GM12873 (cell line): ENCODE results near the gene SRC.

Experiments used
- TF ChIP-seq, protein P1 (sequence below): IDR thresholded peaks from 2 replicates; pipeline ENCODE4 v1.5.1; 2012; ENCODE audit warnings: low read depth, mild to moderate bottlenecking, moderate library complexity, low read length, control low read depth; ENCODE audit not compliant: insufficient read depth; ENCODE audit errors: missing control alignments

Gene SRC

DNA sequence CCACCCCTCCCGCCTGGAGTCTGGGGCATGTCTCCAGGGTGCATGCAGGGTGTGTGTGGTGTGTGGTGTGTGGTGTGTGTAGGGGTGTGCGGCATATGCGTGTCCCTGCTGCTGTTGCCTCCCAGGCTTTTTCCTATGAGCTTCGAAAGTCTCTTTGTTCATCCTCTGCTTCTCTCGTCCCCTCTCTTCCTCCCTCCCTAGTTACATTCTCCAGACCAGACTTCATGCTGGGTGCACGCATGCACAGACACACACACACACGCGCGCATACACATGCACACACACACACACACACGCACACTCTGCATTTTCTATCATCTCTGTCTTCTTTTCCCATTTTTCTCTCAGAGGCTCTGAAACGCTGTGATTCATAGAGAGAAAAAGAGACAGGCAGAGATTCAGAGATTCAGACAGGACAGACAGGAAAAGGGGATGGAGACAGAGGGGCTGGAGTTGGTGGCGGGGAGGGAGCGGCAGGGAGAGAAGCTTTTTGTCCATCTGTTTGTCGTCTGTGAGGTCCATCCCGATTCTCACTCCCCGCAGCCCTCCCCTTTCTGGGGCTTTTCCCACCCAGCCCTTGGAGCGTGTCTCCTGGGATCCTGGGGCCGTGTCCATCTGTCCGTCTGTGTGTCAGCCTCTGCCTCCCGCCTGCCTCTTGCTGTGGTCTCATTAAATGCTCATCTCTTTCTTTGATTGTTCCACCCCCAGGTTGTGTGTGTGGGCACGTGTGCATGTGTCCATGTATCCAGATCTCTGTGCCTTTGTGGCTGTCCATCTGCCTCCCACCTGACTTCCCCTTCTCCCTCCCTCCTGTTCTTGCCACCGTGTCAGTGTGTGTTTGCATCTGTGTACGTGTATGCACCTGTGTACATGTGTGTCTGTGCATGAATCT, 62.6 kb downstream of the SRC start:
- TF ChIP-seq, protein P1, sequence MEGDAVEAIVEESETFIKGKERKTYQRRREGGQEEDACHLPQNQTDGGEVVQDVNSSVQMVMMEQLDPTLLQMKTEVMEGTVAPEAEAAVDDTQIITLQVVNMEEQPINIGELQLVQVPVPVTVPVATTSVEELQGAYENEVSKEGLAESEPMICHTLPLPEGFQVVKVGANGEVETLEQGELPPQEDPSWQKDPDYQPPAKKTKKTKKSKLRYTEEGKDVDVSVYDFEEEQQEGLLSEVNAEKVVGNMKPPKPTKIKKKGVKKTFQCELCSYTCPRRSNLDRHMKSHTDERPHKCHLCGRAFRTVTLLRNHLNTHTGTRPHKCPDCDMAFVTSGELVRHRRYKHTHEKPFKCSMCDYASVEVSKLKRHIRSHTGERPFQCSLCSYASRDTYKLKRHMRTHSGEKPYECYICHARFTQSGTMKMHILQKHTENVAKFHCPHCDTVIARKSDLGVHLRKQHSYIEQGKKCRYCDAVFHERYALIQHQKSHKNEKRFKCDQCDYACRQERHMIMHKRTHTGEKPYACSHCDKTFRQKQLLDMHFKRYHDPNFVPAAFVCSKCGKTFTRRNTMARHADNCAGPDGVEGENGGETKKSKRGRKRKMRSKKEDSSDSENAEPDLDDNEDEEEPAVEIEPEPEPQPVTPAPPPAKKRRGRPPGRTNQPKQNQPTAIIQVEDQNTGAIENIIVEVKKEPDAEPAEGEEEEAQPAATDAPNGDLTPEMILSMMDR, result no peak

DNA sequence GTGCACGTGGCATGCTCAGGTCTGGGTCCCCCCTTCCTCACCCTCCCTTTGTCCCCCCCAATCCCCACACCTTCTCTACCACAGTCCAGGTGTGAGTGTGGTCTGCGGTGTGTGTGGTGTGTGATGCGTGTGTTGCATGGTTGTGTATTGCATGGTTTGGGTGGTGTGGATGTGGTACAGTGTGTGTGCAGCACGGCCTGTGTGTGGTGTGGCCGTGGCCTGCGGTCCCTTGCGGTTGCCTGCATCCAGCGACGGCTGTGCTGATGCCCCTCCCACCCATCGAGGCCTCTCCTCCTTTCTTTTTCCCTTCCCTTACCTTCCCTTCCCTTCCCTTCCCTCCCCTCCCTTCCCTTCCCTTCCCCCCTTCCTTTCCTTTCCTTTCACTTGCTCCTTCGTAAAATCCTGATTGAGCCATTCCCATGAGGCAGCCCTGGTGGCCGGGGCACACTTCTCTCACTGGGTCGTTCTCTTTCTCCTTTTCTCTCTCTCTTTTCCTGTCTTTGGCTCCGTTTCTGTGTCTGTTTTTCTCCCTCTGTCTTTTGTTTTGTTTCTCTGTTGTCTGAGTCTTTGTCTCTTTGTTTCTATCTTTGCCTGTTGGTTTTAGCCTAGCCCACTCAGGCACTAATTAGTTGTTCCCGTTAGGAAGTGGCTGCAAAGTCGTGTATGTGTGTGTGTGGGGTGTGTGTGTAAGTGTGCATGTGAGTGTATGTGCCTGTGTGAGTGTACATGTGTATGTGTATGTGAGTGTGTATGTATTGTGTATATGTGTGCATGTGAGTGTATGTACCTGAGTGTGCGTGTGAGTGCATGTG, 65.7 kb downstream of the SRC start:
- TF ChIP-seq, protein P1, result no peak

DNA sequence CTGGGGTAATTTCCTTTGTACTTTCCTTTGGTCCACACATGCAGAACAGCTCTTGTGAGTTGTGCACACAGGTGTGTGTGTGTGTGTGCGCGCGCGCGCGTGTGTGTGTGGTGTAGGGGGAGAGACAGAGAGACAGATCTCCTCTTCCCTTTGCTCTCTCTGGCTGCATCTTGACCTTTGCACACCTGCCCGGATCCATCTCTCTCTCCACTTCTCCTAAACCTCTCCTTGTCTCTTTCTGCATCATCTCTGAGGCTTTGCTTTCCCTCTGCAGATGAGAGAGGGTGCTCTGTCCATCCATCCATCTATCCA, 67.0 kb downstream of the SRC start:
- TF ChIP-seq, protein P1, result no peak

DNA sequence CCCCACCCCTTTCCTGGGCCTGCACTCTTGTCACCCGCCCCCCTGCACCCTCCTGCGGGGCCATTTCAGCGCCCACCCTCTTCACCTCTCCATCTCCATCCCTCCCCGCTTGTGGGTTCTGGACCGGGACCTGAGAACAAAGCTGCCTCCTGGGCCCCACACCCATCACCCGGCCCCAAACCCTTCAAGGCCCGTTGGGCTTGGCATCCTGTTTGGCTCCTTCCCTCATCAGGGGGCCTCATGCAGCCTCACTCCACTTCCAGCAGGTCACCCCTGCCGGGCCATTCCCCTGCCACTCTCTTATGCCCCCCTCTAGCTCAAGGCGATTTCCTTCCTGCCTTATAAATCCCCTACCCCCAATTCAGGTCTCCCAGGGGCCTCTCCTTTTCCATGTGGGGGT, 67.4 kb downstream of the SRC start:
- TF ChIP-seq, protein P1, result no peak

DNA sequence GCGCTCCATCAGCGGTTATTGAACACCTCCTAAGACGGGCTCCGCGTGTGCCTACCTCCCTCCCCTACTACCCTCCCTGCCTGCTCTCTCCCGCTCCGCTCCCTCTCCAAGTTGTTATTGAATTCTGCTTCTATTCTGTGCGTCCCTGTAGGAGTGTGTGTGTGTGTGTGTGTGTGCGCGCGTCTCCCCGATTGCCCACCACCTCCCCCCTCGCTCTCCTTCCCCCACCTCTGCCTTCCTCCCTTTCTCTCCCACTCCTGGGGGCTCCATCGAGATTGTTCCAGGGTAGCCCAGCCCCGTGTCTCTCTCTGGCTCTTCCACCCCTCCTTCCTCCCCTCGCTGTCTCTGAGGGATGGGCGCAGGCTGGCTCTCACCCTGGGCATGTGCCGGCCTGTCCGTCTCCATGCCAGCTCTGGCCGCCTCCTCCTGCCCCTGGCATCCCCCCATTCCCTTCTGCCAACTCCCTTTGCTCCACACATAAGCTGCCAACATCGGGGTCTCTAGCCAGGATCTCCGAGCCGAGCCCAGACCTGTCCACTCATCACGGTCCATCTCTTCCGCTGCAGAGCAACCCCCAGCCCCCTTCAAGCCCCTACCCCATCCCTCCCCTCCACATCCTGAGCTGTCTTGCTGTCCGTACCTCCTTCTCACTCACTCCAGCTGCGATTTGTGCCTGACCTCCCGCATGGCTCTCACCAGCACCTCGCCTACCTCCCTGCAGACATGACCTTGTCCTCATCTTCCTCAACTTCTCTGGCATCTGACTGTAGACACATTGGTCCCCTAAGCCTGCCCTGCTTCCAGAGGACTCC, 68.5 kb downstream of the SRC start:
- TF ChIP-seq, protein P1, result no peak

DNA sequence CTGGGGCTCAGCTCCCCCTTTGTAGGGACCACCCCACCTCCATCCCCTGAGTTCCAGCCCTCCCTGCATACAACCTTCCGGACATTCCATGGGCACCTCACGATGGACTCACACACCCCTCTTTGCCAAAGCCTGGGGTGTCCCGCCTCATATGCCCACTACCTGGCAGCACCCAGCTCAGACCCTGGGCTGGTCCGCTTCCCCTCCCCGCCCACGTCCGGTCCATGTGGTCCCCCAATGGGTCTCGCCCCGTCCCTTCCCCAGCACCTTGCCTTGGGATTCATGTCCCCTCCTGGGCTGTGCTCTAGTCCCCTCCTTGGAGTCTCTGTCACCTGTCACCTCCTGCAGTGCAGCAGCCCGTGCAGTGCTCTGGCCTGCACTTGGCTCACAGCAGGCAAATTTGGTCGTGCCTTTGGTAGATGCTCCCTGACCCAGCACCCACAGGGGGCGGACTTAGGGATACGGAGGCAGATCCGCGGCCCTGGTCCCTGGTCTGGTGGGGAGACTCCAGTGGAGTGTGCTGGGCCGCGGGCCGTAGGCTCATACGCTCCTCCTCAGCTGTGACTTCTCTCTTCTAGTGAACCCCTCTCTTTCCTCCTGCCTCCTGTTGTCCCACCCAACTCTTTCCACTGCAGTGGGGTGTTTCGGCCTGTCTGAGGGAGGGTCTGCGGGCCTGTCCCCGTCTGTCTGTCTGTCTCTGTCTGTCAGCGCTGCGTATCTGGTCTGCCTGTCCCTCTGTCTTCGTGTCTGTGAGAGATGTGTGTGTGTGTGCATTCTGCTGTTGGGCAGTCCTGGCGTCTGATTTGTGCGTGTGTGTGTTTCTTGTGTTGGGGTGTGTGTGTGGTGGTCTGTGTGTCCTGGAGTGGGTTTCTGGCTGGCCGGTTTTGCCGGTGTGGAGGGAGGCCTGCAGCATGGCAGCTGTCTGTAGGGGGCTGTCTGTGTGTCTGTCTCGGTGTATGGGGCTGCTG, 69.5 kb downstream of the SRC start:
- TF ChIP-seq, protein P1, result no peak
